Esophagus muscularis mucosa (tissue), 3 donors: ENCODE measurements around the gene SKI.

ENCODE experiments used
- CTCF ChIP-seq, 3 experiments: fragments of 200-600 bp in 2 of 3; fragments of 450-650 bp in 1 of 3; sonication (generic) in 2 of 3; IDR thresholded peaks; one replicate each; pipeline ENCODE4 v1.5.1; 2017 to 2019; ENCODE audit warnings: antibody characterized with exemption in 3 of 3, mild to moderate bottlenecking in 2 of 3, moderate library complexity in 1 of 3
- POLR2A ChIP-seq: fragments of 450-650 bp; IDR thresholded peaks from one replicate; pipeline ENCODE4 v1.6.1; 2017; ENCODE audit warnings: antibody characterized with exemption, moderate library complexity, mild to moderate bottlenecking, low read depth
- POLR2AphosphoS5 ChIP-seq, 2 donors: sonication (generic); formaldehyde crosslinking; IDR thresholded peaks; one replicate each; pipeline ENCODE4 v1.6.1; 2017; ENCODE audit warnings: antibody characterized with exemption in 2 of 2

- no peak for TF ChIP-seq CTCF (IDR thresholded peaks at IDR 0.05)
- no peak for TF ChIP-seq POLR2A
- no peak for TF ChIP-seq POLR2AphosphoS5 (IDR thresholded peaks at IDR 0.05)
These were observed 95.4 kb downstream of the SKI start for GRCh38 chr1:2323451-2323974.
